Measurements from ENCODE around the gene OR51Q1.
A peak's percentile ranks its signal among the peaks of the same experiment; 100 is the strongest.

Gene OR51Q1

GRCh38 chr11:5421811-5422210, at the start of gene OR51Q1:
TSS of gene OR51Q1 (plus strand) at chr11:5422111. CDS start at chr11:5422201, 90 bp downstream.
- DNase-seq (ENCODE audit: low read depth in 2 of 2), result no peak

- peak in 1 of 2 donors; percentile 8 for DNase-seq (ENCODE audit: low read depth in 2 of 2)
Observed at GRCh38 chr11:5380740-5381342, 41.1 kb upstream of the OR51Q1 start.

GRCh38 chr11:5383576-5383975, 38.3 kb upstream of the OR51Q1 start, which contains the start of gene OR51M1:
TSS of gene OR51M1 (plus strand) at chr11:5383812. CDS start at chr11:5389399, 5,587 bp downstream.
- DNase-seq (ENCODE audit: low read depth in 2 of 2), result no peak

GRCh38 chr11:5384335-5384734, 37.6 kb upstream of the OR51Q1 start:
- no peak for DNase-seq (ENCODE audit: low read depth in 2 of 2)

GRCh38 chr11:5390210-5390609, 31.7 kb upstream of the OR51Q1 start:
- no peak for DNase-seq (ENCODE audit: low read depth in 2 of 2)

GRCh38 chr11:5394091-5394490, 27.8 kb upstream of the OR51Q1 start:
- DNase-seq (ENCODE audit: low read depth in 2 of 2), result no peak

- DNase-seq (ENCODE audit: low read depth in 2 of 2), result no peak
Observed at GRCh38 chr11:5398936-5399335, 23.0 kb upstream of the OR51Q1 start.

- DNase-seq (ENCODE audit: low read depth in 2 of 2), result no peak
Observed at GRCh38 chr11:5405173-5405572, 16.7 kb upstream of the OR51Q1 start.

GRCh38 chr11:5420993-5421392, 918 bp upstream of the OR51Q1 start:
- no peak for DNase-seq (ENCODE audit: low read depth in 2 of 2)

- no peak for DNase-seq (ENCODE audit: low read depth in 2 of 2)
Observed at GRCh38 chr11:5423131-5423530, 1.2 kb downstream of the OR51Q1 start.

GRCh38 chr11:5441414-5441813, 19.5 kb downstream of the OR51Q1 start, which contains the start of gene OR51I1:
TSS of gene OR51I1 (minus strand) at chr11:5441514. CDS start at chr11:5441514, 0 bp downstream.
- DNase-seq (ENCODE audit: low read depth in 2 of 2), result no peak

- no peak for DNase-seq (ENCODE audit: low read depth in 2 of 2)
Observed at GRCh38 chr11:5443835-5444393, 22.0 kb downstream of the OR51Q1 start.

GRCh38 chr11:5449023-5449422, 27.1 kb downstream of the OR51Q1 start, which contains the start of gene OR51I2:
TSS of gene OR51I2 (plus strand) at chr11:5449323. CDS start at chr11:5453489, 4,166 bp downstream.
- DNase-seq (ENCODE audit: low read depth in 2 of 2), result no peak

GRCh38 chr11:5449432-5449831, 27.5 kb downstream of the OR51Q1 start:
- no peak for DNase-seq (ENCODE audit: low read depth in 2 of 2)

GRCh38 chr11:5460983-5461621, 39.2 kb downstream of the OR51Q1 start:
- DNase-seq (ENCODE audit: low read depth in 2 of 2), result no peak

GRCh38 chr11:5467527-5467926, 45.6 kb downstream of the OR51Q1 start:
- no peak for DNase-seq (ENCODE audit: low read depth in 2 of 2)

Data from stimulated activated CD8-positive, alpha-beta memory T cell treated with anti-CD3 and anti-CD28 coated beads, Interleukin-15, amount 100 ng/mL, for 48 hours (primary cell).